Esophagus (tissue), 2 donors: ENCODE data around the gene IGSF9. TPM values are rescaled to one million over a fixed set of nuclear protein-coding genes. Genes with fewer than 3 reads are reported as not detected.

Experiments used
- H3K27ac ChIP-seq, 2 donors: one replicate each; pipeline ENCODE4 v1.5.1; 2013; ENCODE audit warnings: low read depth in 2 of 2, mild to moderate bottlenecking in 2 of 2, inconsistent platforms in 1 of 2, low read length in 1 of 2, moderate library complexity in 1 of 2
- H3K27me3 ChIP-seq, 2 donors: one replicate each; pipeline ENCODE4 v1.6.1; 2013; ENCODE audit warnings: low read length in 2 of 2, control low read depth in 1 of 2, mild to moderate bottlenecking in 1 of 2; ENCODE audit not compliant: insufficient read depth in 2 of 2, control insufficient read depth in 1 of 2
- H3K36me3 ChIP-seq, 2 donors: one replicate each; pipeline ENCODE4 v1.6.1; 2013; ENCODE audit warnings: low read length in 1 of 2; ENCODE audit not compliant: control insufficient read depth in 2 of 2, insufficient read depth in 2 of 2
- H3K4me1 ChIP-seq, 2 donors: one replicate each; pipeline ENCODE4 v1.6.1; 2013; ENCODE audit warnings: low read length in 1 of 2; ENCODE audit not compliant: control insufficient read depth in 2 of 2, insufficient read depth in 2 of 2
- H3K4me3 ChIP-seq, 2 donors: one replicate each; pipeline ENCODE4 v1.5.1; 2013; ENCODE audit warnings: low read length in 2 of 2, mild to moderate bottlenecking in 2 of 2, low read depth in 1 of 2, moderate library complexity in 1 of 2
- H3K9me3 ChIP-seq, 2 donors: one replicate each; pipeline ENCODE4 v1.6.1; 2013; ENCODE audit warnings: mild to moderate bottlenecking in 2 of 2, low read depth in 1 of 2, low read length in 1 of 2, moderate library complexity in 1 of 2; ENCODE audit not compliant: control insufficient read depth in 2 of 2, insufficient read depth in 1 of 2
- WGBS, 2 donors: extraction: QIAGEN DNeasy Blood & Tissue Kit; methylation state at CpG; one replicate each; pipeline ENCODE4 v1.1.7; 2013; 5-methylcytosine and 5-hydroxymethylcytosine counted together
- polyA plus RNA-seq, 2 donors: library from polyadenylated mRNA; stranded (reverse); fragments of 200-250 nt; gene quantifications; one replicate each; pipeline ENCODE4 v1.2.3, GENCODE V29; 2013
- donor health status: healthy with polysubstance abuse.
- donor health status: Bipolar disorder and iron deficiency.

The IGSF9 gene
- polyA plus RNA-seq, 2 donors = 7.4 to 16.1 TPM

GRCh38 chr1:159941591-159942560 lies 3.5 kb downstream of the IGSF9 start:
- H3K4me1 ChIP-seq = peaks cover 2 to 31% of the 10 kb centered on the region in 2 donors
- H3K27me3 ChIP-seq = no peaks in the 10 kb centered on the region
- no peak overlapping the region for H3K4me3 ChIP-seq
- H3K9me3 ChIP-seq = no peaks in the 10 kb centered on the region
- H3K27ac ChIP-seq = no peak overlapping the region
- no peaks in the 10 kb centered on the region for H3K36me3 ChIP-seq
- WGBS, 2 donors = 55 to 71% methylated on average over 14 to 15 of the region's 15 CpGs

- Histone ChIP-seq H3K4me1 (peaks cover 2 to 28% of the 10 kb centered on the region in 2 donors), H3K4me3 (no peak overlapping the region)
Observed at GRCh38 chr1:159941141-159941540, 4.3 kb downstream of the IGSF9 start.

GRCh38 chr1:159940006-159940620 lies 5.3 kb downstream of the IGSF9 start:
- H3K27me3 ChIP-seq = no peaks in the 10 kb centered on the region
- H3K4me3 ChIP-seq = no peak overlapping the region
- H3K27ac ChIP-seq = peak overlapping the region; percentile 46 to 55
- peaks cover 2 to 29% of the 10 kb centered on the region in 2 donors for H3K4me1 ChIP-seq
- H3K36me3 ChIP-seq = no peaks in the 10 kb centered on the region
- WGBS, 2 donors = 64 to 78% methylated on average over 11 of the region's 11 CpGs
- no peaks in the 10 kb centered on the region for H3K9me3 ChIP-seq

More at GRCh38 chr1:159941141-159941540, 4.3 kb downstream of the IGSF9 start:
- H3K9me3 ChIP-seq = no peaks in the 10 kb centered on the region
- no peaks in the 10 kb centered on the region for H3K27me3 ChIP-seq
- H3K36me3 ChIP-seq = no peaks in the 10 kb centered on the region
- WGBS, 2 donors = 69 to 74% methylated on average over 5 of the region's 5 CpGs
- H3K27ac ChIP-seq = no peak overlapping the region

GRCh38 chr1:159939678-159940002 lies 5.8 kb downstream of the IGSF9 start:
- Histone ChIP-seq H3K27ac (peak overlapping the region; percentile 46 to 55), H3K9me3 (no peaks in the 10 kb centered on the region), H3K36me3 (no peaks in the 10 kb centered on the region), H3K4me1 (peaks cover 2 to 29% of the 10 kb centered on the region in 2 donors), H3K27me3 (no peaks in the 10 kb centered on the region), H3K4me3 (no peak overlapping the region)
- WGBS, 2 donors = 46 to 51% methylated on average over 3 of the region's 3 CpGs

GRCh38 chr1:159938905-159939677 lies 6.3 kb downstream of the IGSF9 start:
- Histone ChIP-seq H3K27me3 (no peaks in the 10 kb centered on the region), H3K9me3 (no peaks in the 10 kb centered on the region), H3K4me1 (peaks cover 2 to 29% of the 10 kb centered on the region in 2 donors), H3K27ac (peak overlapping the region; percentile 55 to 63), H3K36me3 (no peaks in the 10 kb centered on the region), H3K4me3 (no peak overlapping the region)
- 72 to 78% methylated on average over 6 of the region's 6 CpGs for WGBS, 2 donors

- 32 to 40% methylated on average over 7 of the region's 7 CpGs for WGBS, 2 donors
- Histone ChIP-seq H3K27me3 (no peaks in the 10 kb centered on the region), H3K4me1 (peaks cover 2 to 31% of the 10 kb centered on the region in 2 donors), H3K36me3 (no peaks in the 10 kb centered on the region), H3K4me3 (no peak overlapping the region), H3K27ac (peak overlapping the region in 1 of 2 donors; percentile 28), H3K9me3 (no peaks in the 10 kb centered on the region)
Observed at GRCh38 chr1:159938211-159938852, 7.1 kb downstream of the IGSF9 start.

- no peak overlapping the region for H3K4me3 ChIP-seq
- H3K36me3 ChIP-seq = no peaks in the 10 kb centered on the region
- WGBS, 2 donors = 42 to 44% methylated on average over 4 of the region's 4 CpGs
- no peak overlapping the region for H3K27ac ChIP-seq
- H3K9me3 ChIP-seq = no peaks in the 10 kb centered on the region
- H3K4me1 ChIP-seq = peaks cover 2 to 26% of the 10 kb centered on the region in 2 donors
- H3K27me3 ChIP-seq = no peaks in the 10 kb centered on the region
Observed at GRCh38 chr1:159937054-159937750, 8.2 kb downstream of the IGSF9 start.

GRCh38 chr1:159936273-159936904 lies 9.0 kb downstream of the IGSF9 start:
- peaks cover 0 to 22% of the 10 kb centered on the region in 2 donors for H3K4me1 ChIP-seq
- H3K4me3 ChIP-seq = no peak overlapping the region
- H3K9me3 ChIP-seq = no peaks in the 10 kb centered on the region
- 31 to 34% methylated on average over 16 of the region's 16 CpGs for WGBS, 2 donors
- no peak overlapping the region for H3K27ac ChIP-seq
- H3K36me3 ChIP-seq = no peaks in the 10 kb centered on the region
- H3K27me3 ChIP-seq = no peaks in the 10 kb centered on the region
